C1 segment of cervical spinal cord (tissue), 14 donors: ENCODE measurements around the gene SBDS.
"Not testable (repeated sequence)": the region's sequence is repeated elsewhere in the genome, so short reads cannot be mapped to it uniquely, and the experiment has no call there.

Experiments
- DNase-seq, 14 donors: peaks; one replicate each; lab custom pipeline; 2025; lab: John Stamatoyannopoulos, UW

Gene SBDS

DNA sequence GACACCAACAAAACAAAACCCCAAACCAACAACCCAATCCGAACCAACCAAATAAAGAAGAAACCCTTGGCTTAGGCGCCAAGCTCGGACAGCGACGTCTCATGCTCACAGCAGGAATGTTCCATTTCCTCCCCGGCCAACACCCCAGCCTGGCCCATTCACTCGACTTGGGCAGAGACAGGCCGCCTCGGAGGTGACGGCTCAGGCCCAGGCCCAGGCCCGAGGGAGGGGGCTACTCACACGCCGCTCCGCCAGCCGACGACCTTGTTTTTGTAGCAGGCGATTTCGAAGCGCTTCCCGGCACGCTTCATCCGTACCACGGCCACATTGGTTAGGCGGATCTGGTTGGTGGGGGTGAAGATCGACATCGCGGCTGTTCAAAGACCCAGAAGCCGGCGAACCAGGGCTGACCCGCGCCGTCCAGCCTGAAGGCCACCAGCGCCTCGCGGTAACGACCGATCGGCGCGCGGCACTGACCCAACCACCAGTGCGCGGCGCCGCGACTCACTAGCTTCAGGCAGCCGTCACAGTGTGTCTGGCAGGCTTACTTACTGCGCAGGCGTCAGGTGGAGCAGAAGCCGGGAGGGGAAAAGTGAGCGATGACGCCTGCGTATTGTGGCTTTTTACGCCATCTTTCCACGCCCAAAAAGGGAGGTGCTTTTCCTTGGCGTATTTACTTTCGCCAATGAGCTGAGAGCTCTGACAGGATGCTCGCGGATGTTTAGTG is at the start of gene SBDS:
Gene SBDS, minus strand, starts transcription at position 537 of the 727 bp plus-strand sequence. Its CDS starts 169 bp downstream, at position 368.
- DNase-seq: peak; percentile 43 to 97 (median 87)

DNA sequence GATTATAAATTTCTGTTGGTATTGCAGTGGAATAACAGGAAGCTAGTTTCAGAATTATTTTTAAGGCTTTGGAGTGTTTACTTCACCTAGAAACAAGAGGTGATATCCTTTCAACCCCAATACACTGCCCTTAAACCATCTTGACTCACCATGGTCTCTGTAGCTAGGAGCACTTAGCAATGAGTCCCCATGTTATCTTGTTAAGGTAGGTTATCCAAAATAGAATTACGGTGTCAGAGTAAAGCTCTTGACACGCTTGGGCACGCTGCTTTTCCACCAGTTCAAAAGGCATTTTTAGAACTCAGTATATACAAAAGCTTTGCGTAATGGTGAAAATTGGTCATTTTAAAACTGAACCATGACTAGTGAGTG is 48.2 kb upstream of the SBDS start:
- not testable (repeated sequence) for DNase-seq

DNA sequence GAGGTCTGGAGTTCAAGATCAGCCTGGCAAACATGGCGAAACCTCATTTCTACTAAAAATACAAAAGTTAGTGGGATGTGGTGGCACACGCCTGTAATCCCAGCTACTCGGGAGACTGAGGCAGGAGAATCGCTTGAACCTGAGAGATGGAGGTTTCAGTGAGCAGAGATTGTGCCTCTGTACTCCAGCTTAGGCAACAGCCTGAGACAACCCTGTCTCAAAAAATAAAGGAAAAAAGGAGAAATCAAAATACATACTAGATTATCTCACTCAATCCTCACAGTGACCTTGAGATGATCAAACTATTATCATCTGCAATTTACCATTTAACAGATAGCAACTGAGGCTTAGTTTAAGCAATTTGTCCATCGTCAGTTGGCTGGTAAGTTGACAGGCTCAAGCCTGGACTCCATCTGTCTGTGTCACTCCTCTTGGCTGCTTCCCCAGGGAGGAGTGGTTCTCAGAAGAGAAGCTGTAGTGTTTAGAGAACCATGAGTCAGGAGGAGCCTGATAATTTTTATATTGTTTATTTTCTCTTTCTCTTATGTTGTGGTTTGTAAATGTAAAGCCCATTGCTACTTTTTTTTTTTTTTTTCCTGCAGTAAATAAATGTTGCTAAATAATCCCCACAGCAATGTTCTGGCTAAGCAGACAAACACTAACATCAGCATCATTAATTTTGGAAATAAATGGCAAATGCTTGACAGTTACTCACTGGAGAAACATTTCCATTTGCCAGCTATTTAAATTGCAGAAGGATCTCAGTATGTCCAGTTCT is 47.6 kb upstream of the SBDS start:
- DNase-seq: peak in 8 of 14 donors; percentile 10 to 84 (median 16)

DNA sequence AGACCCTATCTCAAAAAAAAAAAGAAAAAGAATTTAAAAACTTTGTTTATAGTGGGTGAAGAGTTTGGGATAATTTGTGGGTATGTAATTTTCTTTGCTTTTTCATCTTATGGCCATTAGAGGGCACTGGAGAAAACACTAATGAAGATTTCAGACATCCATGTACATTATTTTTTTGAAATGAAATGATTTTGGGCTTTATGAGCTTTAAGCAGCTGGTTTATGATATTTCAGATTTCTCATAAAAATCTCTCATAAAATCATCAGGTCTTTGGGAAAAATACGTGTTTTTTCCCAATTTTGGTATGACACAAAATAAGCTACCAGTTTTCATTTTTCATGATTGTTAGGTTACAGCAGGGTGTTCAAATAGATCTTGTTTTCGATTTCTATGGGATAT is 45.4 kb upstream of the SBDS start:
- not testable (repeated sequence) for DNase-seq

DNA sequence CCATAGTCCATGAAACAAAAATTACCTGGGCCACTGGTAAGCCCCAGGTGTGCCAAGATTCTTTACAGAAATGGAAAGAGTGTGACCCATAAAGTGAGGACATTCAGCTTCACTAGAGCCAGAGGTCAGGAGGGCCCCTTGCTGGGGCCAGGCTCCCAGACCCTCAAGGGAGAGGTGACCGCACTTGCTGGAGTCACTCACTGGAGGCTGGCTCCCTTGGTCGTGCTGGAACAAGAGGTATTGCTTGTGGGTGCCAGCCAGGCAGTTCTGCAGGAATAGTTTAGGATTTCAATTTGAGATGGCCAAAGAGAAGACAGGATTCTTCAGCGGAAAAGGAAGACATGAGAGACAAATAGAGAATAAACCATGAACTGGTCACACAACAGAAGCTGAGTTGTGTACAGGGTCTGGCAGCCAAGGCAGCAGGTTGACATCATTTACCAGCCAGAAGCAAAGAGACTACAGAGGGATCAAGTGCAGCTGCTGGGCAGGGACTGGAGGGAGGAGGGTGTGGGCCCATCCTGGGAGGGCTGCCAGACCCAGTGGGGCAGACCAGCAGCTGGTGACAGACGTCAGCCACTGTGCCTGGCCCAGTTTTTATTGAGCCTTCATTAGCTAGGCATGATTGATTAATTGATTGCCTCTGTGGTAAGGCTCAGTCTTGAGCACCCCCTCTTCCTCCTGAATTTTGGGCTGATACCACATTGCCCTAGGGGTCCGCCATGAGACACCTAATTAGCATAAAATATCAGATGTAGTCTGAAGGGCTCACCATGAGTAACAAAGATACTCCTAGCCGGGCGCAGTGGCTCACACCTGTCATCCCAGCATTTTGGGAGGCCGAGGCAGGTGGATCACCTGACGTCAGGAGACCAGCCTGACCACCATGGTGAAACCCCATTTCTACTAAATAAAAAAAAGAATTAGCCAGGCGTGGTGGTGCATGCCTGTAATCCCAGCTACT is 41.3 kb upstream of the SBDS start:
- peak in 10 of 14 donors; percentile 21 to 86 (median 58) for DNase-seq

DNA sequence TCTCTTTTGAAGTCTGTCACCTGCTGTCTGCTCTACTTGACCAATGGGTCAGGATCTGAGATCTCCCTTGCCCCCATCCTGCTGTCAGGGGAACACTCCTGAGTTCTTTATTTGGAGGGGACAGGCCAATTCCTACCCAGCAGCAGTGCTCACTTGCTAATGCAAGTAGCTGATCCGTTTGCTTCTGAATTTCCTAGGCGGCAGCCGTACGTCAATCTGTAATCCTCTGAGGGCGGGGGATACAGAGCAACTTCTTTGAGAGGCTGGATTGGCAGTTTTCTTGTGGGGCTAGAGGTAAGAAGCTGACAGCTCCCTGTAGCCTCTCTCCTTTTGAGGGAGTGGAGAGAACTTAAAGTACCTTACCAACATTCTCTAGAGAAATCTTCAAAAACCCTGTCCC is 37.9 kb upstream of the SBDS start:
- no peak for DNase-seq

DNA sequence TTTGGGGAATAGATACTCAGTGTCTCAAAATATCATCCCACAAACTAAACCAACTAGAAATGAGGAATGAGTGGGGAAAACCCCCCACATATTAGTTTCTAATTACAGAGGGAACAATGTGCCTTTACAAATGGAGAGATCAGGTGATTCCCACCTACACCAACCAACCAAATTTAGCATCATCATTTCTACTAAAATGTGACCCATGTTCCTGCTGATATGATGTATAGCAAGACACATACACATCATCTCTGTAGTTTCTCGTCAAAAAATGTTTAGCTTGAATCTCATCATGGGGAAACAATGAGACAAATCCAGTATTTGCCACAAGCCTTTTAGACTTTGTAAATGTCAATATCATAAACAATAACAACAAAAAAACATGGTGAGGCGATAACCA is 36.3 kb upstream of the SBDS start:
- not testable (repeated sequence) for DNase-seq

DNA sequence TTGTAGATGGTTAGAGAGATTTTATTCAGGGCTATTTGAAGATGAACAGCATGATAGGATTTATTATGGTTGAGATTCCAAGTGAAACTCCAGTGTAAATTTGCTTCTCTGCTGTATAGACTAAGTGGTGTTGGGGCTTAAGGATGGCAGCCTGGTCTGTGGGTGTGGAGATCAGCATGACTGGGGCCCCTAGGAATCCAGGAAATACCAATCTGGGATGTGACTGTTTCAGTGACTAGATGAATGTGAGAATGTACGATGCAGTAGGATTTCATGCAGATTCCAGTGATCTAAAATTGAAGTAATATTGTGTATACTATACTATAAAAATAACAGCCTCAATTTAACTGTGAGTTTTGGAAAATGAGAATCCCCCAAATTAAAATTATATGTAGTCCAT is 30.1 kb upstream of the SBDS start:
- not testable (repeated sequence) for DNase-seq

DNA sequence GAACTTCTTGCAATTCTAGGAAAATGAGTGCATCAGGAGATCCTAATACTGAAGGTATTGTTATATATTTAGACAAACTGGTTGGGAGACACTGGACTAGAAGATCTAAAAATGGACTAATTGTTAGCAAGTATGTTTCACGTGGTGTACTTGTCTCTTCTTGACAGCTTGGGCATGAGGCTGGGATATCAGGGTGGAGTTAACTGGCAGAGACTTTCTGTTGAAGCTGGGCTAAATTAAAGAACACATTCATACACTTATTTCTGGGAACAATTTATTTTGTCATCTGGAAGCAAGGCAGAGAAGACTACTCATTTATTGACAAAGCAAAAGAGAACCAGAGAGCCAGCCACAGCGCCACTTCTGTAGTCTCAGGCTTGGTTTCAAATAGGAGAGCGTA is 27.1 kb upstream of the SBDS start:
- DNase-seq: peak in 1 of 14 donors; percentile 5

DNA sequence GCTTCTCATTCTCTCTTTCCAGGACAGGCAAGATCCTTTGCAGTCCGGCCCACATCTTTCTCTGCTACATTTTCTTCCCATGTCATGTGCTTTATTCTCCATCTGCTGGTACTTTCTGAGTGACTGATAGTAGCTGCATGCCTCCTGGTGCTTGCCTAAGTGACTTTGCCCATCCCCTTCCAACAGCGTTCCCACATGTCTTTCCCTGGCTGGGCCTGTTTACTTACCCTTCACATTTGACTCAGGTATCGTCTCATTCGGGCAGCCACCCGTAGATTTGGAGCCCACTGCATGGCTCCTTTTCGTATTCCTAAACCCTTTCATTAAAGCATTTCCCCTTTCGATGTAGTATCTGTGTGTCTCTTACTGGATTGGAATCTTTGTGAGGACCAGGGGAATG is 25.9 kb upstream of the SBDS start:
- no peak for DNase-seq

DNA sequence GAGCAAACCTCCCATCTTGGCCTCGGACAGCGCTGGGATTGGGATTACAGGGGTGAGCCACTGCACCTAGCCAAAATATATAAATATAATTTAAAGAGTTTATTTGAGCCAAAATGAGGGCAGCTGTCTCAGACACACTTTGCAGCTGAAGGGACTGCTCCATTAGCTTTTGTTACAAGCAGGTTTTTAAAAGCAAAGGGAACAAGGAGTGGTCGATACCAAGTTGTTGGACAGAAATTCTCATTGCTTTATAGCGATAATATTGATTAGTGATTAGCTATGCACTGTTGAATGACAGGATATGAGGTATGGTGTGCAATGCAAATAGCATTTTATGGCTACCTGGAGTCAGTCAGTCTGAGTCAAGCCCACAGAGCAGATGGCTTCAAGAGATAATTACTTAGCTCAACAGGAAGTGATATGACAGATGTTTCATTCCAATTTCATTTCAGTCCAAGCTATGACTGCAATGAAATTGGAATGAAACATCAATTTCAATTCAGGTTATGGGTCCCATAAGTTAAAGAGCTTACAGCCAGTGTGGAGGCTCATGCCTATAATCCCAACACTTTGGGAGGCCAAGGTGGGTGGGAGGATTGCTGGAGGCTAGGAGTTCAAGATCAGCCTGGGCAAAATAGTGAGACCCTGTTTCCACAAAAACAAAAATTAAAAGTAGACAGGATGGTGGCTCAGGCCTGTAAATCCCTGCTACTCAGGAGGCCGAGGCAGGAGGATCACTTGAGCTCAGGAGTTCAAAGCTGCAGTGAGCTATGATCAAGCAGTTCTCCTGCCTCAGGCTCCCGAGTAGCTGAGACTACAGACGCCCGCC is 24.4 kb upstream of the SBDS start:
- DNase-seq: no peak

DNA sequence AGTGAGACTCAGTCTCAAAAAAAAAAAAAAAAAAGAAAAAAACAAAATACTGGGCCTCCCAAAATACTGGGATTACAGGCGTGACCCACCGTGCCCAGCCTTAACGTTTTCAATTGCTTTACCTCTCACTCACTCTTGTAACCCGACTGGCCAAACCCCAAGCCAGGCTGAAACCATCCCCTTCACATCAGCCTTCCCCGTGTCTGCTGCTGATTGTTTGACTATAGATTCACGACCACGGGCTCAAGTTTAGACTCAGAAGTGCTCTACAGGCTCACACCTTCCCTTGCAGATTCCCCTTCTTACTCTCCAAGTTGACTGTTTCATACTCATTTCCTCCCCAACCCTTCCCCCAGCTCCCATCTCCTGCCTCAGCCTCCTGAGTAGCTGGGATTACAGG is 23.6 kb upstream of the SBDS start:
- DNase-seq: no peak

DNA sequence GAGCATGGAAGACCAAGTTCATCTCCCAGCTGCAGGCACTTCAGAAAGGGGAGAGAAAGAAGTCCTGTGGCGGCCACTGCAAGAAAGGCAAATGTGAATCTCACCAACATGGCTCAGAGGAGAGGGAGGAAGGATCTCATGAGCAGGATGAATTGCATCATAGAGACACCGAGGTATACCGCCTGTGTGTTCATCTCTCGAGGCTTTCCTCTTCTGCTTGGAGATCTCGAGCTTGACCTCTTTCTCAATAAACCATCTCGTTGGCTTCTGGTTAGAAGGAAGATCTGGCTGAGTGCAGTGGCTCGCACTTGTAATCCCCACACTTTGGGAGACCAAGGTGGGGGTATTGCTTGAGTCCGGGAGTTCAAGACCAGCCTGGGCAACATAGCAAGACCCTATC is 22.6 kb upstream of the SBDS start:
- not testable (repeated sequence) for DNase-seq

DNA sequence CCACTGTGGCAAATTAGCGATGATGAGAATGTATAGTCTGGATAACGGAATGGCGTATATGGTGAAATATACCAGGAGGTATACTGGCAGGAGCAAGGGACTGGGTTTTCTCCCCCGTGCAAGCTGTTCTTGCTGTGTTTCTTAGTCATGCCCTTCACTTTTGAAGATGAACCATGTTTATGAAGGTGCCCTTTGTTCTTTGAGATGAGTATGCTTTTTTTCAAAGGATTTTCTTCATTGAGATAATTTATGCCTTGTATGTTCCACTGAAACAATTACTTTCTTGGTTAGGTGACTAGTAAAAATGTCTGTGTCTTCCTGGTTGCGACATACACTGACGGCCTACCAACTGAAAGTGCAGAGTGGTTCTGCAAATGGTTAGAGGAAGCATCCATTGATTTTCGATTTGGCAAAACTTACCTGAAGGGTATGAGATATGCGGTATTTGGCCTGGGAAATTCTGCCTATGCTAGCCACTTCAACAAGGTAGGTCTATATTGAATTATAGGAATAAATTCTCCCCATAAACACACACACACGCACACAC is 18.8 kb upstream of the SBDS start:
- DNase-seq: not testable (repeated sequence)

DNA sequence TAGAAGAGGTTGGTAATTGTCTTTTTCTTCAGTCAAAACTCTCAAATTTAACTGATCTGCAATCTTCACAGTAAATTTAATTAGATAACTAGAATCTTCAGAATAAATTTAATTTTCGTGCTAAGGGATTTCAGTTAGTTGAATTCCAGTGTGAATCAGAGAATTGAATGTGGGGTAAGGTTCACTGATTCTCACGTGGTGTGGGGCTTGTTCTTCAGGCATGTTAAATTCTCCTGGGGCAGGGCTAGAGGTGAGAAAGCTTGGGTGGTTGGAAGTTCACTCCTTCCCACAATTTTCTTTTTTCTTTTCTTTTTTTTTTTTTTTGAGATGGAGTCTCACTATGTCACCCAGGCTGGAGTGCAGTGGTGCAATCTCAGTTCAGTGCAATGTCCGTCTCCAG is 14.3 kb upstream of the SBDS start:
- DNase-seq: not testable (repeated sequence)

DNA sequence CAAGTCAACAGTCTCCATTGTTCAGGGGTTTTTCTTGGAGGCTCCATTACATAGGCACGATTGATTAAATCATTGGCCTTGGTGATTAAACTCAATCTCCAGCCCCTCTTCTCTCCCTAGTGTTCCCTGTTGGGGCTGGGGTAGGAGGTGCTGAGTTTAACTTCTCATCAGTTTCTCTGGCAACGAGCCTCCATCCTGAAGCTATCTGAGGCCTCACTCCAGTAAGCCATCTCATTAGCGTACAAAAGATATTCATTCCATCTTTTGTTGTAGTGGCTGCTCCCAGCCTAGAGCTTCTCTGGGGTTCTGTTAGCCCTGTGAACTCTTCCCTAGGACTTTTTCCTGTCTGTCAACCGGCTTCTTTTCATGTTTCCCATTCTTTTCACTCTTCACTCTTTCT is 12.9 kb upstream of the SBDS start:
- no peak for DNase-seq

DNA sequence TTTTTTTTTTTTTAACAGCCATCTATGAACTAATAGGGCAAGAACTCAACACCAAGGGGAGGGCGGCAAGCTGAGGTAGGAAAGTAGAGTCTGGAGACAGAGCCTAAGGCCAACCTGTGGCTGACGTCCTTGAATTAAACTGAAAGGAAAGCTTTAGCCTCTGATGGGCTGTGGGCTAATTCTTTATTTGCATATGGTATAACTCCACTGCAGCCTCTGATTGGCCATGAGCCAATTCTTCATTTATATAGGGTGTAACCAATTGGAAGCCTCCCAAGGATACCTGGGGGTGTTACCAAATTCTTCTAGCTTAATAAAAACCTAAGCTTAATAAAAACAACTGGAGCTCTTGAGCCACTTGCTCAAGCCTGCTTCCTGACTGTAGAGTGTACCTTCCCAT is 11.6 kb upstream of the SBDS start:
- no peak for DNase-seq

DNA sequence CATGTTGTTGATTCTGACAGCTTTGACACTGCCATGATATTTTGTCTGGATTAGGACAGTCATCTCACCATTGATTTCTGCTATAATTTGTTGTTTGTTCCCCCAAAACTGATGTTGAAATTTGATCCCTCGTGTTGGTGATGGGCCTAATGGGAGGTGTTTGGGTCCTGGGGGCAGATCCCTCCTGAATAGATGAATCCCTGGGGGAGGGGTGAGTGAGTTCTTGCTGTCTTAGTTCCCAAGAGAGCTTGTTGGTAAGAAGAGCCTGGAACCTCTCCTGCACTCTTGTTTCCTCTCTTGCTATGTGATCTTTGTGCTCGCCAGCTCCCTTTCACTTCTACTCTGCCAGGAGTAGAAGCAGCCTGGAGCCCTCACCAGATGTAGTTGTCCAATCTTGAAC is 8.8 kb upstream of the SBDS start:
- not testable (repeated sequence) for DNase-seq

DNA sequence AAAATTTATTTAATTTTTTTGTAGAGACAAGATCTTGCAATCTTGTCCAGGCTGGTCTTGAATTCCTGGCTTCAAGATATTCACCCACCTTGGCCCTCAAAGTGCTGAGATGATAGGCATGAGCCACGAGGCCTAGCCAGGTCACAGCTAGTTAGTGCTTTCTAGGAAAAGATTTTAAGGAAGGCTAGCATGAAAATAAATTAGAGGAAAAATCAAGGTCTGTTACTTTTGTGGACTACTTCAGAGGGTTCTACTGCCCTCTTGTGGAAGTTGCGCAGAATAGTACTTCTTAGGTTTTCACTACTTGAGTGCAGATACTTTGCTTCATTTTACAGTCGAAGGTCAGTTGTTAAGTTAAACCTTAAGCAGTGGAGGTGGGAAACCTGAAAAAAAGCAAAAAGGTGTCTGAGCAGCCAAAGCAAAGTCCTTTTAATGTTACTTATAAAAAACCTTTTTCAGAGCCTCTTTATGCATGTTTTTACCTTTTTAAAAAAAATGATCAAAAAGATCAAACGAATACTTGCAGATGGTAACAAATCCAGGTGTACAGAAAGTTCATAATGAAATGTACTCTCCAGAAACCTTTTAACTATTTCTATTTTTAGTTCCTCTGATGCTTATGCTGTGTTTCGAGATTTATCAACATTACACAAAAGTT is 5.3 kb upstream of the SBDS start:
- peak in 1 of 14 donors; percentile 7 for DNase-seq
